Activated T-helper 1 cell treated with Interleukin-2 at 50 U/mL for 16 hours (primary cell): ENCODE data around the gene RNF217.
"Not testable (repeated sequence)": the region's sequence is repeated elsewhere in the genome, so short reads cannot be mapped to it uniquely, and the experiment has no call there.

Experiments
- DNase-seq: peaks from one replicate; pipeline ENCODE4 v3.0.0-alpha.2; 2020; ENCODE audit warnings: low read depth

The RNF217 gene

DNA sequence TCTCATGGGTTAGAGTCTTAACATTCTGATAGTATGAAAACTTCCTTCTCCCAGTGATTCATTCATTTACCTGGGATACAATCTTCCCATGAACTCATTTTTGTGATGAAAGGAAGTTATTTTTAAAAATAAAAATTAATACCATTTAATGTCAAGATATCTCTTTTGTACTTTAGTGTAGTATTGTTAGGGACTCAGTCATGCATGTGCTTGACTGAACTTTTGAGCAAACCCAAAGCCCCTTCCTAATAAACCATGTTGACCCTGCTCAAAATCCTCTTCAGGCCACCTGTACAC, 52.4 kb downstream of the RNF217 start:
- DNase-seq = no peak

DNA sequence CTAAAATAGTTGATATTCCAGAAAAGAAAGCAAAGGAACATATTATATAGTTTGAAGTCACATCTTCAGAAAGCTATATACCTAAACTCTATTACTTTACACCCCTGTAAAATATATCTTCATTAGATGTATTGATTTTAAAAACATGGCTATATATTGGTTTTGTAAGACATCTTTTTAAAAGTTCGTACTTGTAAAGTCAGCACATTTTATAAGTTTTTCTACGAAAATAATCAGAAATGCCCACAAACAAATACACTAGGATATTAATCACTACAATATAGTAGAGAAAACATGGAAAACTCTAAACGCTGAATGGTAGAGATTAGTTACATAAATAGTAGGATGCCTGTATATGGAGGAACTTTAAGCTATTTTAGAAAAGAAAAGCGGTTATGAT, 52.9 kb downstream of the RNF217 start:
- no peak for DNase-seq

DNA sequence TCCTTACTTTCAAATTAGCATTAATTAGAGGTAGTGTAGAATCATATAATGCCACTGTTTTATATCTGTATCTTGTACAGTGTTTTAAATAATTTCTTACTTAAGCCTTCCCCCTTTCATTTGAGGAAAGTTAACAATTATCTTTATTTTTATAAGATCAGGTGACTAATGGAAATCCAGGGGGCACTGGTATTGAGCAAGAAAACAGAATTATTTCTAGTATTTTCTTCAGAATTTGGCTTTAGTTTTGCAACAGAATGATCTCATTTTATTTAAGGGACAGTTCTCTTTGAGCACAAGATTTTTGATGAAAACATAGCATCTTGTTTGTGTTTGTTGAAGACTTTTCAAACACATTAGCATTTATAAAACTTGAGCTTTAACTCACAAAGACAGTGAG, 55.9 kb downstream of the RNF217 start:
- DNase-seq = no peak

DNA sequence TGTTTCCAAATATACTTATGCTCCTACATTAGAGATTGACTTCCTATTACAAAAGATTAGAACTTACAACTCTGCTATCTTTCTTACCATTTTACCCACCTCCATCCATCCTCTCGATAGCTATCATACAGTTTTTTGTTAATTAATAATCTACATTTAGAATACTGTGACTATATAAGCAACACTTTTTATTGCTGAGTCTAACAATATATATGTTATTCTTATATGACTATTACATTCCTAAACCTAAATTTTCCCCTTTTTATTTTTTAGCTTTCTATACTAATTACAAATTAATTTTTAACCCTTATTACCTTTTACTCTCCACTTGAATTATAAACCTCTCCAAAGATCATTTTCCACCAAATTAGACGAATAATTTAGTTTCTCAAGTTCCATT, 57.0 kb downstream of the RNF217 start:
- DNase-seq = no peak

DNA sequence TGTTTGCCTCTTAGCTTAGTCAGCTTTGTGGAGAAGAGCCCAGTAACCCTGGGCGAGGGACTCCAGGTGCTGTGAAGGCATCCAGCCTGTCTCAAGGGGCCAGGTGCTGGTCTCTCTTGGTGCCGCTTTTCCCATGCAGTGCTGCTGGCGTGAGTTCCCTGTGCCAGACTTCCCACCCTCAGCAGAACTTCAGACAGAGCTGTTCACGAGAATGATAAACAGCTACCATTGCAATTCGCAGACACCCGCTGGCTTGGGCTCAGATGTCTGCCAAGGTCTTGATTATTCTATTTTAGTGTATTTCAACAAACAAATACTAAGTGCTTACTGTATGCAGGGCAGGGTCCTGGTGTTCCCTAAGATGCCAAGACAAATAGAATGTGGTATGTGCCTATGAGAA, 57.7 kb downstream of the RNF217 start:
- DNase-seq = no peak

DNA sequence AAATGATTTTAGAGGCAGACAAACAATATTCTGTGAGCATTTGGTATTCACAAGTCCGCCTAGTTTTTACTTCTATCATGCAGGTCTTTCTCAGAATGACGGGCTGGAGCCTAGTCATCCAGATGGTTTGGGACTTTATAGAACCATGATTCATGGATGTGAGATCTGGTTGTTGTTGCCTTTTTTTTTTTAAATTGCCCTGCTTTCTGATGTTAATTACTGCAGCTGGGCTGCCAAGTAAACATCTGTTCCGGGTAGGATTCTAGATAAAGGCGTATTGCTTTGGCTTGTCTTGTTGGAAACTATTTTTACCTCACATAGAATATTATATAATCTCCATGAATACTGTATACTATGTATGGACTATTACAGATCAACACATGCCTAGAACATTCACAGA, 58.1 kb downstream of the RNF217 start:
- DNase-seq = no peak

DNA sequence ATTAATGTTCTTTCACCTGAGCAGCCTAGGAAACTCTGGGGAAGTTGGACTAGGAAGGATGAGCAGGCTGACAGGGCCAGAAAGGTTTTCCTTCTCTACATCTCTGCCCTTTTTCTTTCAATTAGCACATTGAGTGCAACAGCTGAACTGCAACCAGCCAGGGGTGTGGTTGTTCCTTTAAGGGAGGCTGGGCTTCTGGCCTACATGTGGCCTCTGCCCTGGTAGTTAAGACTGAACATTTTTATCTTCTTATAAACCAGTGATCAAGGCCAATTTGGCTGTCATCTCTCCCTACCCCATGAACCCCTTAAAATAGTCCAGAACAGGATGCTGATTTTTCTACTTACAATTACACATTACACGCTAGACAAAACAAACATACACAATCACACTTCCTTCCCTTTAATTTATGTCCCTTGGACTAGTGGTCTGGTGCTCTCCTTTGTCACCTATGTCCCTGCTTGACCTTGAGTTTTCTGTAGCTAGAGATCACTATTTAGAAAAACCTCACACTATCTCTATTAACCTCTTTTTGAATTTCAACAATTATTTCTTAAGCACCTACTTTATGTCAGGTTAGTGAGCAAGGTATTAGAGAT, 60.3 kb downstream of the RNF217 start:
- DNase-seq = no peak

DNA sequence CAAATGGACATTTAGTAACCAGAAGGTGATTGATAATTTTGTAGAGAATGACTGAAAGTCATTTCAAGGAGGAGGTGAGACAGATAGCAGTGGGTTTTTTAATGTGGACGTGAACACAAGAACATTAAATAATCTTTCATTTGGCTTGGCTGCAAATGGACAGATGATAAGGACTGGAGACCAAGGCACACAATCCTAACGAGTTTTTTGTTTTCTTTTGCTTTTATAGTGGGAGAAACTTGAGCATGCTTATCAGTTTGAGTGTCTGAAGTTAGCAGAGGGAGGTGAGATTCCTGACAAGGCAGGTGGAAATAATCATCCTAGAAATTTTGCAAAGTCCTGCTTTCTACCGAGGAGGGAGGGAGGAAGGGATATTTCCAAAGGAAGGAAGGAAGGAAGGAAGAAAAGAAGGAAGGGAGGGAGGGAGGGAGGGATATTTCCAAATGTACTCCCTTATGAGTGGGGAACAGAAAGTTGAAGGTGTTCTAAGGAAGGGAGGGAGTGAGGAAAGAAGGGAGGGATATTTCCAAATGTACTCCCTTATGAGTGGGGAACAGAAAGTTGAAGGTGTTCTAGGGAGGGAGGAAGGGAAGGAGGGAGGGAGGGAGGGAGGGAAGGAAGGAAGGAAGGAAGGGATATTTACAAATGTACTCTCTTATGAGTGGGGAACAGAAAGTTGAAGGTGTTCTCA, 63.1 kb downstream of the RNF217 start:
- no peak for DNase-seq

DNA sequence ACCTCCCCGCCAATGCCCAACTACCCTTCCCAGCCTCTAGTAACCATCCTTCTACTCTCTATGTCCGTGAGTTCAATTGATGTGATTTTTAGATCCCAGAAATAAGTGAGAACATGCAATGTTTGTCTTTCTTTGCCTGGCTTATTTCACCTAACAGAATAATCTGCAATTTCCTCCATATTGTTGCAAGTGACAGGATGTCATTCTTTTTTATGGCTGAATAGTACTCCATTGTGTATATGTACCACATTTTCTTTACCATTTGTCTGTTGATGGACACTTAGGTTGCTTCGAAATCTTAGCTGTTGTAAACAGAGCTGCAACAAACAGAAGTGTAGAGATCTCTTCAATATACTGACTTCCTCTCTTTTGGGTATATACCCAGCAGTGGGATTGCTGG, 65.0 kb downstream of the RNF217 start:
- no peak for DNase-seq

DNA sequence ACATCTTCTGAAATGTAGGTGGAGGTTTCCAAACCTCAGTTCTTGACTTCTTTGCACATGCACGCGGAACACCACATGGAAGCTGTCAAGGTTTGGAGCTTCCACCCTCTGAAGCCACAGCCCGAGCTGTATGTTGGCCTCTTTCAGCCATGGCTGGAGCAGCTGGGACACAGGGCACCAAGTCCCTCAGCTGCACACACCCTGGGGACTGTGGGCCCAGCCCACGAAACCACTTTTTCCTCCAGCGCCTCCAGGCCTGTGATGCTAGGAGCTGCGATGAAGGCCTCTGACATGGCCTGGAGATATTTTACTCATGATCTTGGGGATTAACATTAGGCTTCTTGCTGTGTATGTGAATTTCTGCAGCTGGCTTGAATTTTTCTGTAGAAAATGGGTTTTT, 68.7 kb downstream of the RNF217 start:
- DNase-seq = no peak

DNA sequence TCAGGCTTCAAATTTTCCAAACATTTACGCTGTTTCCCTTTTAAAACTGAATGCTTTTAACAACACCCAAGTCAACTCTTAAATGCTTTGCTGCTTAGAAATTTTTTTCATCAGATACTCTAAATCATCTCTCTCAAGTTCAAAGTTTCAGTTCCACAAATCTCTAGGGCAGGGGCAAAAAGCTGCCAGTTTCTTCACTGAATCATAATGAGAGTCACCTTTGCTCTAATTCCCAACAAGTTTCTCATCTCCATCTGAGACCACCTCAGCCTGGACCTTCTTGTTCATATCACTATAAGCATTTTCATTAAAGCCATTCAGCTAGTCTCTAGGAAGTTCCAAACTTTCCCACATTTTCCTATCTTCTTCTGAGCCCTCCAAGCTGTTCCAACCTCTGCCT, 69.1 kb downstream of the RNF217 start:
- DNase-seq = no peak

DNA sequence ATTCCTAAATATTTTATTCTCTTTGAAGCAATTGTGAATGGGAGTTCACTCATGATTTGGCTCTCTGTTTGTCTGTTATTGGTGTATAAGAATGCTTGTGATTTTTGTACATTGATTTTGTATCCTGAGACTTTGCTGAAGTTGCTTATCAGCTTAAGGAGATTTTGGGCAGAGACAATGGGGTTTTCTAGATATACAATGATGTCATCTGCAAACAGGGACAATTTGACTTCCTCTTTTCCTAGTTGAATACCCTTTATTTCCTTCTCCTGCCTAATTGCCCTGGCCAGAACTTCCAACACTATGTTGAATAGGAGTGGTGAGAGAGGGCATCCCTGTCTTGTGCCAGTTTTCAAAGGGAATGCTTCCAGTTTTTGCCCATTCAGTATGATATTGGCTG, 72.7 kb downstream of the RNF217 start:
- not testable (repeated sequence) for DNase-seq

DNA sequence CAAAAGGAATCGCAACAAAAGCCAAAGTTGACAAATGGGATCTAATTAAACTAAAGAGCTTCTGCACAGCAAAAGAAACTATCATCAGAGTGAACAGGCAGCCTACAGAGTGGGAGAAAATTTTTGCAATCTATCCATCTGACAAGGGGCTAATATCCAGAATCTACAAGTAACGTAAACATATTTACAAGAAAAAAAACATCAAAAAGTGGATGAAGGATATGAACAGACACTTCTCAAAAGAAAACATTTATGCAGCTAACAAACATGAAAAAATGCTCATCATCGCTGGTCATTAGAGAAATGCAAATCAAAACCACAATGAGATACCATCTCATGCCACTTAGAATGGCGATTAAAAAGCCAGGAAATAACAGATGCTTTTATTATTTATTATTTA, 74.2 kb downstream of the RNF217 start:
- DNase-seq = not testable (repeated sequence)

DNA sequence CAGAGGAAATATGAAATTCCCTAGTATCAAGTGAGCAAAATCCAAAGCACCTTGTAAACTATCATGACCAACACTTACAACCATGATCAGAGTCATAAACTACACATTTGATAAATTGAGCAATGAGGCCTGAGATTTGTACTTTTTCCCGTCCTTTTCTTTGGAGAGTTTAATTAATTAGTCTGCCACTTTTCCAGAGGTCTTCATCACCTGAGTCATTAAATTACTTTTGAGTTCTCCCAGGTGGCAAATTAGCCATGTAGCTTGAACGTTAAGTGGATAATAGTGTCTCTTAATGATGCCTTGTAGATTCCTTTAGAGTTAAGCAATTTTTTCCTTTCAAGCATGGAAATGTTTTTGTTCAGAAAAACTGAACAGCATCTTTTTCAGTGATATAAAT, 75.6 kb downstream of the RNF217 start:
- no peak for DNase-seq

DNA sequence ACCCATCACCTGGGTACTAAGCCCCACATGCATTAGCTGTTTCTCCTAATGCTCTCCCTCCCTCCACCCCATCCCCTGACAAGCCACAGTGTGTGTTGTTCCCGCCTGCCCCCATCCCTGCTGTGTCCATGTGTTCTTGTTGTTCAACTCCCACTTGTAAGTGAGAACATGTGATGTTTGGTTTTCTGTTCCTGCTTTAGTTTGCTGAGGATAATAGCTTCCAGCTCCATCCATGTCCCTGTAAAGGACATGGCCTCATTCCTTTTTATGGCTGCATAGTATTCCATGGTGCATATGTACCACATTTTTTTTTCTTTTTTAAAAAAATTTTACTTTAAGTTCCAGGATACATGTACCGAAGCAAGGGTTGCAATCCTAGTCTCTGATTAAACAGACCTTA, 76.7 kb downstream of the RNF217 start:
- no peak for DNase-seq

DNA sequence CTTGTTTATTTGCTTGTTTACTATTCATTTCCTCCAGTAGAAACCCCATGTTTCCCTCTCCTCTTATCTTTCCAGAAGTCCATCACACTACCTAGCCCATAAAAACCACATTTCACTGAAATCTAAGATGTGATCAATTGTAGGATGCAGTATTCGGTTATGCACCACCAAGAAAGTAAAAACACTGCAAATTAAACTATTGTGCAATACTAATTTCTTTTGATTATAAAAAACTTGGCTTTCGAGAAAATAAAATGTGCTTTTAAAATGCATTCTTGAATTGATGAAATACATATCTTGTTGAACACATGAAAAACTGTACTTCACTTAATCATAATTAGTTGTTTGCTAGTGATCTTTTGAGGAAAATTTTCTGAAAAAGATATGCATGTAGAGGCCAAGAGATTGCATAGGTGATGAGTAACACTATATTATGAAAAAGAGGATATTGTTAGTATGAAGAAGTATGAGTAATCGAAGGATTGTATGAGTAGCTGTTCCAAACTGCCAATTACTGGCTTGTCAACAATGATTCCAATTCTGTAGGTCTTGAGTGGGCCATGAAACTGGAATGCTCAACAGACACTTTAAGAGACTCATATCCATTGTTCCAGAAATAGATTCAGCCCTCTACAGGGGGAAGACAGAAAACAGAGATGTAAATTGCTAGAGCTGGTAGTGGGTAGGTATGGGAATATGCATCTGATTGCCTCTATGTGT, 79.7 kb downstream of the RNF217 start:
- no peak for DNase-seq

DNA sequence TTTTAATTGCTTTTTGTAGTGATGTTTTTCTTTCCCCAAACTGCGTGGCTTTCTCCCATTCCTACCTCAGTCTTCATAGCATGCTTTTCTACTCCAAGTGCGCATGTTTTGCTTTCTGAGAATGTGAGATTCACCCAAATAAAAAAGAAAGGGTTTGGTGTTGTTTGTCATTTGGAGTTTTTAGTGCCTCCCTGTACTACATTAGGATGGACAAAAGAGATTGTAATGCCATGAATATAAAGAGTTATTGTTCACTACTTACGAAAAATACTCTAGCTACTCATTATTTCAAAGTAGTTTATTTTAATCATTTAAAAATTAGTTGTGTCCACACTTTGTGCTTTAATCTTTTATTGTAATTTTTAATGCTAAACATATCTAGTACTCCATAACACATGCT, 81.8 kb downstream of the RNF217 start:
- no peak for DNase-seq

DNA sequence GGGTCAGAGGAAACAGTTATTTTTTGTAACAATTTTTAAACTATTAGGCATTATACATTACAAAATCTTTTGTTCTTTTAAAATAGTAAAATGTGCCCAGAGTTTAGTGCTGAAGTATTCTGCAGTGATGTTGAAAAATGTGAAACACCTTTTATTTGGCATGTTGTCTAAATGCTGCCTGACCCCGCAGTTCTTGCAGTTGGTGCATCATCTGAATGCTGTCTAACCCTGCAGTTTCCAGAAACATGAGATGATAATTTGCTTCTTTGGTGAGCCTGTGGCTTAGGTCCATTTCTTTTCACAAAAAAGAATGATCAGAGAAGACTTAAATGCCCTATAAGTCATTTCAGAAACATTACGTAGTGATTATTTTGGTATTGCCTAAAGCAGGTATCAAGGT, 82.4 kb downstream of the RNF217 start:
- DNase-seq = no peak

DNA sequence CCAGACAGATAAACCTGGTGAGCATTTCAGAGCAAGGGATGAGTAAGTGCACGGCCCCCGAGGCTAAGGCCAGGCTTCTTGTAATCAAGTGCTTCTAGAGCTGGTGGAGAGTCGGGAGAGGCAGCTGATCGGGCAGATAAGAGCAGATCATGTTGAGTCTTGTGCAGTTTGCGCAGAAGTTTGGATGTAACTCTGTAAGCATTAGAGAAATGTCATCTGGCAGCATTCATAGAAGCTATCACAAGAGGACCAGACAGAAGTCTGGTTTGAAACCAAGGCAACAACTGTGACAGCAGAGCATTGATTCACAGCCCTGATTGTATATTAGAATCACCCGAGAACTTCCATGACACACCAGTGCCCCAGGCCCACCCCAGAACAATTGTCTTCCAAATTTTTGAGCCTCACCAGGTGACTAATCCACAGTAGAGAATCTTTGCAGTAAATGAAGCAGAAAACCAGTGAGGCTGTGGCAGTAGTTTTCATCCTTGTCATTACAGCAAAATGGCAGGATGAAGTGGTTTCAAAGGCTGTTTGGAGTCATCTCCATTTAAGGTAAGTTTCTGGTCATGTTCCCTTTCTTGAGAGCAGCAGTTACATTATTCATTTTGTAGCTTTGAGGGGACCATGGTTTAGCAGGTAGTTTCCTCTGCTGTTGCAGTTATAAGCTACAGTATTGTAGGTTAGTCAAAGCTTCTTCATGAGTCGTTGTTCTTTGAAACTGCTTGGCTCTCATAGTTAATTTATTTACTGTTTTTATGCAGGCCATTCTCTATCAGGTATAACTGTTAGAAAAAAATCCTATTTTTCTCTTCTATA, 84.1 kb downstream of the RNF217 start:
- DNase-seq = no peak

DNA sequence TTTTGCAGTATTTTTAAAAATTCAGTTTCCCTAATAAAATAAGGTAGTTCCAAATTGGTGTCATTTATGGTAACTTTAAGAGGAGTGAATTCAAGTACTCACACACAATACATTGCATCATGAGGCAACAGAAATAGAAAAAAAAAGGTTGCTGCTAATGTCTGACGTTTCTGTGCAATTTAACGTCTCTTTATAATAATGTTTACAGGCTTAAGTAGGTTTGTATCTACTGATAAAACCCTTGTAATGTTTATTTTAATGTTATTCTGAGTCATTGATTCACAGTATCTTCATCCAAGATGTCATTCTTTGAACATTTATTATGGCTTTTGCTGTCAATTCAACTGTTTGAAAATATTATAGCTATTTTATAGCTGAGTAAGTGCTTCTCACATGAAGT, 86.0 kb downstream of the RNF217 start:
- DNase-seq = no peak

DNA sequence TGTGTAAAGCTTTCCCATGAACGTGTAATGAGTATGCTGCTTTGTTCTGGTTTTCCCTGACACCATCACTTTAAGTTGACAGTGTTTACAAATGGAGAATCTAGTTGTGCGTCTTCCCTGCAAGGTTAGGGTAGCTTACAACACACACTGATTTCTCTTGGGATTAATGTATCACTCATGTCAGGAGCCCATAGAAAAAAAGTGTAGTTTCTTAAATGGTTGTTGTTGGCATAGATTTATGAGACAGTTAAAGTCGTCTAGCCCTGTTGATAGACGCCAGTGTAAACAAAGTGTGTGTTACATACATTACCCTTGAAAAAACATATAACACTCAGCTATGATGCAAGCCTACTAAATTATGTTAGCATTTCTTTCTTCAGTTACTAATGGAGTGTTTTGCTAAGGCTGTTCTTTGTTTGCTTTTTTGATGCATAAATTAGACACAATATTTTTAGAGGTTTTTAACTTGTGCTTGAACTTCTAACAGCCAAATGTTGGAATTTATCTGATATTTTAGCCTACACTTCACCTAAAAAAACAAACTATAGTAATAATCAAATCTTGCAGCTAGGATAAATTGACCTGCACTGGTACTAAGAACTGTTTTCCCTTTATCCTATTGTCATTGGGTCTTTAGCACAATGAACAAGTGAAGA, 88.6 kb downstream of the RNF217 start:
- DNase-seq = no peak

DNA sequence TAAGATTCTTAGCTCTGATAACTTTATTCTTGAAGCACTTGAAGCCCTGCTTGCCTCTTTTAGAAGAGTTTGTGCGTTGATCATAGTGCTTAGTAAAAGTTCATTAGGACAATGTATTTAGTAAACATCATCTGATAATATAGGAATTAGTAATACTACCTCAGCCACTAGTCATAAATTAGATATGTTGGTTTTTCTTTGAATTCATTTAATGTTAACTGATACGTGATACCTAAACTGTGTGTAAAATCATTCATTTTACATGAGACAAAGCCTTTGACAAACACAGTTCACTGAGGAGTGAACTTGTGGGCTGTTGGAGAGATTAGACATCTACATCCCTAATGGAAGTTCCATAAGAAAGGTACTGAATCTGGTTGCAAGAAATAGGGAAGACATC, 91.6 kb downstream of the RNF217 start:
- no peak for DNase-seq
